Activated CD8-positive, alpha-beta T cell treated with anti-CD3 and anti-CD28 coated beads for 36 hours (primary cell): ENCODE data around the gene SLAMF8. TPM values are rescaled to one million over a fixed set of nuclear protein-coding genes. Genes with fewer than 3 reads are reported as not detected.

ENCODE experiments used
- ATAC-seq: fragments of 200-7000 bp; cut with Tn5 transposase; one replicate; pipeline ENCODE4 v1.10.0; 2021; ENCODE audit warnings: mild to moderate bottlenecking, moderate library complexity
- CTCF ChIA-PET: fragments of 350-600 bp; sonication (Branson Sonifier 250); formaldehyde crosslinking; loops from one replicate; lab custom pipeline; 2021; ENCODE audit warnings: antibody characterized with exemption; lab: Charles Lee
- POLR2A ChIA-PET: fragments of 350-600 bp; sonication (Branson Sonifier 250); formaldehyde crosslinking; loops from one replicate; lab custom pipeline; 2021; ENCODE audit warnings: antibody characterized with exemption; lab: Charles Lee
- DNase-seq: peaks from one replicate; pipeline ENCODE4 v3.0.0-alpha.2; 2020
- H3K27ac Mint-ChIP-seq: one replicate; pipeline ENCODE4 v1.8.0; 2021; ENCODE audit warnings: mild to moderate bottlenecking, mixed read lengths
- H3K27me3 Mint-ChIP-seq: one replicate; pipeline ENCODE4 v1.8.0; 2021; ENCODE audit warnings: mixed read lengths
- H3K36me3 Mint-ChIP-seq: one replicate; pipeline ENCODE4 v1.8.0; 2021; ENCODE audit warnings: low read depth, mixed read lengths
- H3K4me1 Mint-ChIP-seq: one replicate; pipeline ENCODE4 v1.8.0; 2021; ENCODE audit warnings: low read depth, mixed read lengths
- H3K4me3 Mint-ChIP-seq: one replicate; pipeline ENCODE4 v1.8.0; 2021; ENCODE audit warnings: mild to moderate bottlenecking, moderate library complexity, mixed read lengths
- H3K9me3 Mint-ChIP-seq: one replicate; pipeline ENCODE4 v1.8.0; 2021; ENCODE audit warnings: mixed read lengths
- intact Hi-C: fragments of 100-400 bp; cut with micrococcal nuclease; formaldehyde crosslinking; loops from one replicate; pipeline ENCODE4 v1.10.0; 2022
- total RNA-seq, 2 experiments: library from RNA; stranded (reverse); gene quantifications; one replicate each; pipeline ENCODE4 v1.2.3, GENCODE V29; 2021
- TF ChIP-seq, protein P1 (sequence below): fragments of 200-600 bp; IDR thresholded peaks from one replicate; pipeline ENCODE4 v1.8.0; 2022; ENCODE audit warnings: antibody characterized with exemption, mild to moderate bottlenecking

Gene SLAMF8
- total RNA-seq, 2 experiments from 2014 or later: 0.54 TPM

DNA sequence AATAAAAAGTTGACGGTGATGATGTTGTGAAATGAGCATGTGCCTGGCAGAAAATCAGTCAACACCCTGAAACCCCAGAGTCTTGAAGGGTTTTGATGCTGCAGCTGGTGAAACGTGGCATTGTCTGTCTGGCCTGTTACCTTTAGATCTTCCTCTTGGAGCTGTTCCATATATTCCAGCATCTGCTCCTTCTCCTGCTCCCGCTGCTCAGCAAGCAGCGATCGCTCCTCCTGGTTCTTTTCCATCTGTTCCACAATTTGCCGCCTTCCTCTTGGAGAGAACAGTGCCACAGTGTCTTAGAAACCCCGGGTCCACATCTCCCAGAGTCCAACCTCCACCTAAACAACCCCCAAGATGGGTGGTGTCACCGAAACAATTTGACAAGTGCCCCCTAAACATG lies 57.6 kb downstream of the SLAMF8 start:
- DNase-seq: no peak
- Mint-ChIP-seq H3K4me1 (peaks cover 2% of the 10 kb centered on the region), H3K9me3 (no peaks in the 10 kb centered on the region), H3K4me3 (no peak overlapping the region), H3K27me3 (no peaks in the 10 kb centered on the region), H3K27ac (no peak overlapping the region), H3K36me3 (no peaks in the 10 kb centered on the region)
- intact Hi-C loops: no loop called here
- ATAC-seq: no peak
- POLR2A ChIA-PET: no interaction called here
- TF ChIP-seq, protein P1, sequence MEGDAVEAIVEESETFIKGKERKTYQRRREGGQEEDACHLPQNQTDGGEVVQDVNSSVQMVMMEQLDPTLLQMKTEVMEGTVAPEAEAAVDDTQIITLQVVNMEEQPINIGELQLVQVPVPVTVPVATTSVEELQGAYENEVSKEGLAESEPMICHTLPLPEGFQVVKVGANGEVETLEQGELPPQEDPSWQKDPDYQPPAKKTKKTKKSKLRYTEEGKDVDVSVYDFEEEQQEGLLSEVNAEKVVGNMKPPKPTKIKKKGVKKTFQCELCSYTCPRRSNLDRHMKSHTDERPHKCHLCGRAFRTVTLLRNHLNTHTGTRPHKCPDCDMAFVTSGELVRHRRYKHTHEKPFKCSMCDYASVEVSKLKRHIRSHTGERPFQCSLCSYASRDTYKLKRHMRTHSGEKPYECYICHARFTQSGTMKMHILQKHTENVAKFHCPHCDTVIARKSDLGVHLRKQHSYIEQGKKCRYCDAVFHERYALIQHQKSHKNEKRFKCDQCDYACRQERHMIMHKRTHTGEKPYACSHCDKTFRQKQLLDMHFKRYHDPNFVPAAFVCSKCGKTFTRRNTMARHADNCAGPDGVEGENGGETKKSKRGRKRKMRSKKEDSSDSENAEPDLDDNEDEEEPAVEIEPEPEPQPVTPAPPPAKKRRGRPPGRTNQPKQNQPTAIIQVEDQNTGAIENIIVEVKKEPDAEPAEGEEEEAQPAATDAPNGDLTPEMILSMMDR: no peak
- CTCF ChIA-PET: interaction anchor here (2.1 to 14.1 kb wide), 3 partner anchors 84 to 123 kb away, joined by 7 to 482 read pairs (median 8); partner anchors contain the start of genes DUSP23 and FCRL6

Other genes starting within 250 kb of the SLAMF8 start
- gene APCS, start 239.0 kb upstream of the SLAMF8 start, total RNA-seq: not detected
- gene CRP, start 112.3 kb upstream of the SLAMF8 start, total RNA-seq: not detected
- gene DUSP23, start 45.9 kb upstream of the SLAMF8 start, total RNA-seq: 10 to 100 TPM; 27.2 TPM
- gene FCRL6, start 24.5 kb upstream of the SLAMF8 start, total RNA-seq: under 1 TPM in 1 of 2 experiments, not detected in 1; 0.20 TPM
- not detected for gene VSIG8, start 35.8 kb downstream of the SLAMF8 start, total RNA-seq
- gene CFAP45, start 73.3 kb downstream of the SLAMF8 start, total RNA-seq: 1 to 10 TPM; 1.3 to 1.4 TPM
- 100 to 1,000 TPM; 475 to 482 TPM for gene TAGLN2, start 98.6 kb downstream of the SLAMF8 start, total RNA-seq
- under 1 TPM in 1 of 2 experiments, not detected in 1; 0.07 TPM for gene IGSF9, start 118.7 kb downstream of the SLAMF8 start, total RNA-seq
- gene SLAMF9, start 127.4 kb downstream of the SLAMF8 start, total RNA-seq: not detected
- 1 to 10 TPM; 3.9 to 4.0 TPM for gene PIGM, start 205.1 kb downstream of the SLAMF8 start, total RNA-seq
- under 1 TPM; 0.14 to 0.29 TPM for gene KCNJ10, start 243.3 kb downstream of the SLAMF8 start, total RNA-seq